Measurements from ENCODE around the gene UCN2. TPM values are rescaled to one million over a fixed set of nuclear protein-coding genes. Genes with fewer than 3 reads are reported as not detected.

The UCN2 gene
- total and polyA plus RNA-seq, 2 of the 8 experiments (the other 6 are each of a cell fraction or from before 2014, with no cell fraction given): 0.14 TPM; not detected in 1

GRCh38 chr3:48596676-48597407 is 33.3 kb upstream of the UCN2 start (continued):
- TF ChIP-seq CTBP2 (IDR thresholded peaks at IDR 0.05; ENCODE audit: borderline replicate concordance, insufficient read depth, insufficient read length, low read length): no peak

Data from H1 (cell line).